Measurements from ENCODE around the gene MAGIX.
"Not testable (repeated sequence)": the region's sequence is repeated elsewhere in the genome, so short reads cannot be mapped to it uniquely, and the experiment has no call there.

Gene MAGIX

DNA sequence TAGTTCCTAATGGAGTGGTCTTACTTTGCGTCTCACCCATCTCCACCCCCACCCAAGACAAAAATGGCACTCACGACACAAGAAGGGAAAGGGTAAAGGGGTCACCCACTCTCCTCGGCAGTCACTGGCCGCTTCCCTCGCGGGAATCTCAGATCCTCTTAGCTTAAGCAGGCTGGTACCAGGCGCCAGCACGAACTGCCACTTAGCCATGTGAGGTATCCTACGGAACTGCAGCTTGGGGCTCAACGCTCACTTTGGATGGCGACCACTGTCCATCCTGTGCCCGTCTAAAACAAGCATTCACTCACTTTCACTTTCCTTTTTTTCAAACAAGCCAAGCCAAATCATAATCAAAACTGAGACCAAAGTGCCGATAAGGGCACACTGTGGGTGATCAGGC lies 14.6 kb upstream of the MAGIX start:
- no peak for TF ChIP-seq CTCF (IDR thresholded peaks at IDR 0.05)
- Histone ChIP-seq H3K27ac (no peak overlapping the region), H3K4me3 (no peak overlapping the region)
- no peak for DNase-seq (ENCODE audit: low spot score)

- H3K27ac ChIP-seq; DNase-seq (ENCODE audit: low spot score); H3K4me3 ChIP-seq: not testable (repeated sequence)
Measured at GRCh38 chrX:49148390-49149100, 14.0 kb upstream of the MAGIX start.

GRCh38 chrX:49149291-49149690 lies 13.3 kb upstream of the MAGIX start:
- DNase-seq (ENCODE audit: low spot score); H3K27ac ChIP-seq: not testable (repeated sequence)

GRCh38 chrX:49153467-49153866 lies 9.1 kb upstream of the MAGIX start:
- no peak for TF ChIP-seq CTCF (IDR thresholded peaks at IDR 0.05)
- DNase-seq (ENCODE audit: low spot score): no peak
- no peak overlapping the region for H3K27ac ChIP-seq
- no peak overlapping the region for H3K4me3 ChIP-seq

More at GRCh38 chrX:49149291-49149690, 13.3 kb upstream of the MAGIX start:
- H3K4me3 ChIP-seq: not testable (repeated sequence)

GRCh38 chrX:49155243-49155899 lies 7.2 kb upstream of the MAGIX start:
- peak overlapping the region; percentile 95 to 98 for H3K27ac ChIP-seq
- no peak for DNase-seq (ENCODE audit: low spot score)
- peak overlapping the region; percentile 73 for H3K4me3 ChIP-seq
- TF ChIP-seq CTCF (IDR thresholded peaks at IDR 0.05): no peak

- peak overlapping the region; percentile 73 for H3K4me3 ChIP-seq
- DNase-seq (ENCODE audit: low spot score): peak; percentile 92
- TF ChIP-seq CTCF (IDR thresholded peaks at IDR 0.05): peak; percentile 55
- H3K27ac ChIP-seq: peak overlapping the region; percentile 95 to 98
Measured at GRCh38 chrX:49155900-49156837, 6.4 kb upstream of the MAGIX start.

- no peak for DNase-seq (ENCODE audit: low spot score)
- H3K27ac ChIP-seq: no peak overlapping the region
- TF ChIP-seq CTCF (IDR thresholded peaks at IDR 0.05): no peak
- no peak overlapping the region for H3K4me3 ChIP-seq
Measured at GRCh38 chrX:49157194-49157593, 5.4 kb upstream of the MAGIX start.

All from coronary artery (tissue), 2 donors.